Uterus (tissue), 4 donors: Measurements from ENCODE around the gene MACROD1. TPM values are rescaled to one million over a fixed set of nuclear protein-coding genes. Genes with fewer than 3 reads are reported as not detected.

ENCODE experiments used
- DNase-seq, 2 donors: peaks; one replicate each; pipeline ENCODE4 v3.0.0-alpha.2; 2019 to 2020
- H3K27ac ChIP-seq, 2 donors: fragments of 200-600 bp; sonication (generic); 1 replicate in 1 of 2; 2 replicates in 1 of 2; pipeline ENCODE4 v1.5.1; 2016 to 2018
- H3K27me3 ChIP-seq, 2 donors: fragments of 200-600 bp; sonication (generic); one replicate each; pipeline ENCODE4 v1.5.1; 2018 to 2019; ENCODE audit warnings: control low read depth in 1 of 2
- H3K36me3 ChIP-seq, 2 donors: fragments of 200-600 bp; sonication (generic); one replicate each; pipeline ENCODE4 v1.5.1; 2019; ENCODE audit warnings: control low read depth in 1 of 2
- H3K4me1 ChIP-seq, 2 donors: fragments of 200-600 bp; sonication (generic); one replicate each; pipeline ENCODE4 v1.5.1; 2018 to 2019; ENCODE audit warnings: control low read depth in 1 of 2
- H3K4me3 ChIP-seq, 2 donors: fragments of 200-600 bp; sonication (generic); 1 replicate in 1 of 2; 2 replicates in 1 of 2; pipeline ENCODE4 v1.5.1; 2018 to 2019; ENCODE audit warnings: mild to moderate bottlenecking in 1 of 2
- H3K9me3 ChIP-seq, 2 donors: fragments of 200-600 bp; sonication (generic); one replicate each; pipeline ENCODE4 v1.5.1; 2019; ENCODE audit warnings: control low read depth in 1 of 2
- POLR2A ChIP-seq, 2 donors: fragments of 450-650 bp; IDR thresholded peaks; one replicate each; pipeline ENCODE4 v1.6.1; 2016; ENCODE audit warnings: antibody characterized with exemption in 2 of 2, mild to moderate bottlenecking in 1 of 2, moderate library complexity in 1 of 2
- intact Hi-C: fragments of 100-400 bp; cut with DNase I; formaldehyde crosslinking; loops from one replicate; pipeline ENCODE4 v1.15.1; 2023; ENCODE audit warnings: low total_unique reads
- total RNA-seq, 4 donors: library from RNA; depleted of rRNA in 3 of 4; stranded (reverse); fragments of >200 nt in 3 of 4; gene quantifications; one replicate each; pipeline versions ENCODE4 v1.1.0 to v1.2.4, GENCODE V29; 2014 to 2023
- TF ChIP-seq, protein P1 (sequence below), 4 experiments: fragments of 200-600 bp in 2 of 4; fragments of 450-650 bp in 2 of 4; sonication (generic) in 2 of 4; IDR thresholded peaks; one replicate each; pipeline ENCODE4 v1.5.1; 2016 to 2019; ENCODE audit warnings: antibody characterized with exemption in 4 of 4, mild to moderate bottlenecking in 2 of 4, moderate library complexity in 1 of 4
- donor health status: DM: yes; HTN: yes; CAD: no.

MACROD1 gene
- total RNA-seq, 4 donors from 2014 or later: 1.8 to 27.1 (median 6.6) TPM

DNA sequence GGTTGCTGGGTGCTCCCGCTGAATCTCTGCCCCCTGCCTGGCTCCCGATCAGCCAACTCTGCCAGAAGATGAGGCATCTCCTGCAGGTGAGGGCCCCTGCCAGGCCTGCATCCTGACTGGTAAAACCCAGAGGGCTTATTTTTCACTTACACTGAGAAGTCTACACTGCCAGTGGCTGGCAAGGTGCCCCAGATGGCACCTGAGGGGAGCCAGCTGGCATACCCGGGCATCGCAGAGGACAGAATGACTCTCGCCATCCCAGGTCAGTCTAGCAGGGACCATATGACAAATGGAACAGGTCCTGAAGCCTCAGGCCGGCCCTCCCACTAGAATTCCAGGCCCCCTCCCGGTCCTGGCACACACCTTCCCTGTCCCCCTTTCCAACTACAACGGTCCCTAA, 30.9 kb downstream of the MACROD1 start:
- H3K9me3 ChIP-seq: no peaks in the 10 kb centered on the region
- H3K4me1 ChIP-seq: no peaks in the 10 kb centered on the region
- H3K27ac ChIP-seq: no peak overlapping the region
- no peak for TF ChIP-seq POLR2A (IDR thresholded peaks at IDR 0.05)
- TF ChIP-seq, protein P1, sequence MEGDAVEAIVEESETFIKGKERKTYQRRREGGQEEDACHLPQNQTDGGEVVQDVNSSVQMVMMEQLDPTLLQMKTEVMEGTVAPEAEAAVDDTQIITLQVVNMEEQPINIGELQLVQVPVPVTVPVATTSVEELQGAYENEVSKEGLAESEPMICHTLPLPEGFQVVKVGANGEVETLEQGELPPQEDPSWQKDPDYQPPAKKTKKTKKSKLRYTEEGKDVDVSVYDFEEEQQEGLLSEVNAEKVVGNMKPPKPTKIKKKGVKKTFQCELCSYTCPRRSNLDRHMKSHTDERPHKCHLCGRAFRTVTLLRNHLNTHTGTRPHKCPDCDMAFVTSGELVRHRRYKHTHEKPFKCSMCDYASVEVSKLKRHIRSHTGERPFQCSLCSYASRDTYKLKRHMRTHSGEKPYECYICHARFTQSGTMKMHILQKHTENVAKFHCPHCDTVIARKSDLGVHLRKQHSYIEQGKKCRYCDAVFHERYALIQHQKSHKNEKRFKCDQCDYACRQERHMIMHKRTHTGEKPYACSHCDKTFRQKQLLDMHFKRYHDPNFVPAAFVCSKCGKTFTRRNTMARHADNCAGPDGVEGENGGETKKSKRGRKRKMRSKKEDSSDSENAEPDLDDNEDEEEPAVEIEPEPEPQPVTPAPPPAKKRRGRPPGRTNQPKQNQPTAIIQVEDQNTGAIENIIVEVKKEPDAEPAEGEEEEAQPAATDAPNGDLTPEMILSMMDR (IDR thresholded peaks at IDR 0.05): no peak
- H3K4me3 ChIP-seq: no peak overlapping the region
- DNase-seq: no peak
- no peaks in the 10 kb centered on the region for H3K36me3 ChIP-seq
- intact Hi-C loops: no loop called here
- no peaks in the 10 kb centered on the region for H3K27me3 ChIP-seq

DNA sequence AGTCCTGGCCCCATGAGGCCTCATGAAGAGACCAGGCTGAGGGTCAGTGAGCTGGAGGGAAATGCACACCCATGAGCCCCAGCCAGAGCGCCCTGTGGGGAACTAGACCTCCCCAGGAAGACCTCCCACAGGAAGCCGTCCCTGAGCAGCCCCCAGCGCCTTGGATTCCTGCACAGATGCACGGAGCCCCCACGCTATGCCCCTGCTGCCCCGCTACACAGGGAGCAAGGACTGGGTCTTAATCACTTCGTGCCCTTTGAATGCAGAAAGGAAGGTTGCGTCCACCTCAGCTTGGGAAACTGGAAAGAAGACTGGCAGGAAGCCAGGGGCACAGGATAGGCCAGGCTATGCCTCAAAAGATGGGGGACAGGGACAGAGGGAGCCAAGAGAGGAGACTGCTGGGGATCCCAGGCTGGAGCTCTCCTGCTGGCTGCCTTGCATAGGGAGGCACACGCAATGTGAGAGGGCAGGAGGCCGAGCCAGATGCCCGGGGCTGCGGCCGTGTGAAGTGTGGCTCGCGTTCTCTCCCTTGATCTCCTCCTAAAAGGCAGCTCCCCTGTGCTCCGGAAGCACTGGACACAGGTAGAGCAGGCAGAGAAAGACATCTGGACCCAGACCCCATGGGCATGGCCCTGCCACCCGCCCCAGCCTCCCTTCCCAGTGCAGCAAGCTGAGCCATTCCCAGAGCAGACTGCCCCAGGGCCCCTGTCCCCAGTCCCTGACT, 32.8 kb downstream of the MACROD1 start:
- no peak overlapping the region for H3K27ac ChIP-seq
- no peaks in the 10 kb centered on the region for H3K27me3 ChIP-seq
- H3K4me1 ChIP-seq: no peaks in the 10 kb centered on the region
- TF ChIP-seq, protein P1 (IDR thresholded peaks at IDR 0.05): no peak
- no peak for TF ChIP-seq POLR2A (IDR thresholded peaks at IDR 0.05)
- H3K4me3 ChIP-seq: no peak overlapping the region
- no peaks in the 10 kb centered on the region for H3K36me3 ChIP-seq
- intact Hi-C loops: no loop called here
- no peaks in the 10 kb centered on the region for H3K9me3 ChIP-seq
- DNase-seq: no peak

DNA sequence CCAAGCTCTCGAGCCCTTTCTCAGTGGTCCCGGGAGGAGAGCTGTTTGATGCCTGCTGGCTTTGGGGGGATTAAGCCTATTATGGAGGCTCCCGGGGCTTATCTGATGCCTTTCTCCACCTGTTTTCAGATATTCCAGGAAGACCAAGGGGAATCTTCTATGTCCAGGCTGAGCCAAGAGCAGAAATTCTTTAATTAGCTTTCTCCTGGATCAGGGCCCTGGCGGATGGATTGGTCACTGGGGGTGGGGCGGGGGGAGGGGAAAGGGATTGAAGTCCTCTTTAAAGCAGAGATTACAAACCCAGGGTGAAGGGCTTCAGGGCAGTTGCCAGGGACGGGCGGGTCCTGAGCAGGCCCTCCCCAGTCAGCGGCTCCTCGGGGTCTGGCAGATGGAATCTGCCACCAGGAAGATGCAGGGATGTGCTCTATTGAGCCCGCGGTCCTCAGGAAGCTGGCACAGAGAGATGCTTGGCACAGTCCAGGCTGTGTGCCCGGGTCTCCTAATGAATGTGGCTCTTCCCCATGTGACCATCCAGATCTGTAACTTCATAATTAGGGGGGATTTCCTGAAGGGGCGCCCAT, 33.6 kb downstream of the MACROD1 start:
- TF ChIP-seq, protein P1 (IDR thresholded peaks at IDR 0.05): no peak
- TF ChIP-seq POLR2A (IDR thresholded peaks at IDR 0.05): no peak
- Histone ChIP-seq H3K4me1 (no peaks in the 10 kb centered on the region), H3K9me3 (no peaks in the 10 kb centered on the region), H3K36me3 (no peaks in the 10 kb centered on the region), H3K27me3 (no peaks in the 10 kb centered on the region), H3K4me3 (no peak overlapping the region), H3K27ac (no peak overlapping the region)
- DNase-seq: no peak
- intact Hi-C loops: no loop called here

DNA sequence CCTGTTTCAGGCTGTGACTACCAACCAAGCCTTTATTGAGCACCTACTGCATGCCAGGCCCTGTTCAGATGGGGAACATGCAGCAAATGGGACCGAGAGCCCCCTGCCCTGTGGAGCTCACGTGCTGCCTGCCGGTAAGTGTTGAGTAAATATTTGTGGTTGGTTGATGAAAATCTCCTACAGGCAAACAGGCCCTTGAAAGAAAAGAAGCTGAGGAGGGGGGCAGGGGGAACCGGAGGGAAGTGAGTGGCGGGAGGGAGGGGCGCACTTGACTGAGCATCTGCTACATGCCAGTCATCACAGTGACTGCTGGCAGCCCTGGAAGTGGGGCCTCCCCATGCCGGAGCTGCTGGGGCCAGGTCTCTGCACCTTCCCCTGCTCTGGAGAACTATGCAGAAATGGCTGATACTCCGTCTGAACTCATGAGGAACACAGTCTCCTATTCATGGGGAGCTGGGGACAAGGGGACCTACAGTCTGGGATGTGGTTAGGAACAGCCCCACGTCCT, 34.2 kb downstream of the MACROD1 start:
- Histone ChIP-seq H3K27me3 (no peaks in the 10 kb centered on the region), H3K4me3 (no peak overlapping the region), H3K36me3 (no peaks in the 10 kb centered on the region), H3K27ac (no peak overlapping the region), H3K4me1 (no peaks in the 10 kb centered on the region), H3K9me3 (no peaks in the 10 kb centered on the region)
- intact Hi-C loops: no loop called here
- TF ChIP-seq, protein P1 (IDR thresholded peaks at IDR 0.05): no peak
- TF ChIP-seq POLR2A (IDR thresholded peaks at IDR 0.05): no peak
- no peak for DNase-seq

DNA sequence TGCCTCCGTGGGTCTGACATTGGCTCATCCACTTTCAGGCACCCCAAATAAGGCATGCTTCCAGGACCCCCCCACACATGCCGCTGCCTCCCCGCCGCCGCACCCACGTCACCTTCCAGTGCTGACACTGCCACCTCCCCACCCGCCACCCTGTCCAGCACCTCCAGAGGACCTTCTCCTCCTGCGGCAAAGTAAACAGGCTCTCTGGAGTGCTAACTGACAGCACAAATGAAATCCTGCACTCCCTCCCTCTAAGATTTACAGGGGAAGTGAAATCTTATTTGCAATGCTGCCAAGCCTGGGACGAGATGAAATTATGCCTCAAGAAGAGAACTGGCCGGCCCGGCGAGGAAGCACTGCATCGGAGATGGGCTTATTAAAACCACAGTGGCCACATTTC, 35.3 kb downstream of the MACROD1 start:
- intact Hi-C loops: no loop called here
- no peaks in the 10 kb centered on the region for H3K9me3 ChIP-seq
- H3K27ac ChIP-seq: no peak overlapping the region
- no peaks in the 10 kb centered on the region for H3K4me1 ChIP-seq
- TF ChIP-seq POLR2A (IDR thresholded peaks at IDR 0.05): no peak
- TF ChIP-seq, protein P1 (IDR thresholded peaks at IDR 0.05): no peak
- no peaks in the 10 kb centered on the region for H3K27me3 ChIP-seq
- DNase-seq: no peak
- no peaks in the 10 kb centered on the region for H3K36me3 ChIP-seq
- no peak overlapping the region for H3K4me3 ChIP-seq
